Measurements from ENCODE around the gene DDX17.

Gene DDX17

DNA sequence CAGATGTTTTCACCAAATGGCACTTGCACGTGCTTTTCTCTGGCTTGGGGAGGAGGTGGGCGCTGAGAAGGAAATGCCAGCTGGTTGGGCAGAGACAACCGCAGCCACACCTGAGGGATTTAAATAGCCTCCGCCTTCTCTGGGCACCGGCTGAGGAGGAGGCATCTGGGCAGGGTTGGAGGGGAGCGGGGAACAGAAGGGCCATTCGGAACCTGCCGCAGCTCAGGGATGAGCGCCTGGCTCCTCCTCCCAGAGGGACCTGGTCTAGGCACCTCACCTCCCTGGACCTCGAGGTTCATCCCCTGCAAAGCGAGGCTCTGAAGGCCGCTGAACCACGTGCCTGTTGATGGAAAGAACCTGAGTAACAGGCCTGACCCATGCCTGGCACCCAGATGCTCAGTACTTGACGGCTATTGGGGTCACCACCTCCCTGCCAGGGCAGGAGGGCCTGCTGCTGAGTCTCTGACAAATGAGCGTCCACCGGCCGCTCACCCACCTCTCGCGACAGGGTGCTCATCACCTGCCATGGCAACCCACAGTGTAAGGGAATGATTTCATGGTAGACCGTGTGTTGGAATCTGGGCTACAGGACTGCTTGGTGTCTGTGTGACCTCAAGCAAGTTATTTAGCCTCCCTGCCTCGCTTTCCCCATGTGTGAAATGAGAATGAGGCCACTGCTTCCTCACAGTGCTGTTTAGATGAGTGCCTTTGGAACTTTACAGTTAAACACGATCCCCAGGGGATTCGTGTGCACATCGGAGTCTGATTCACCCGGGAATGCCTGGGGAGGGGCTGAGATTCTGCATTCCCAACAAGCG, 40.2 kb downstream of the DDX17 start:
- Histone ChIP-seq H3K4me3 (ENCODE audit: low read length) (no peak overlapping the region), H3K4me1 (ENCODE audit: low read length) (peaks cover 7% of the 10 kb centered on the region; the same call in 1 of the 2 replicates), H2AFZ (ENCODE audit: low read length) (no peak overlapping the region), H3K9me2 (replicated peaks; ENCODE audit: insufficient read depth, low read length) (no peaks in the 10 kb centered on the region), H3K4me2 (ENCODE audit: low read depth, low read length) (no peak overlapping the region), H3K36me3 (replicated peaks; ENCODE audit: insufficient read depth, low read length) (no peaks in the 10 kb centered on the region), H3K27me3 (replicated peaks; ENCODE audit: insufficient read depth, low read length) (peaks cover 41% of the 10 kb centered on the region), H3F3A (ENCODE audit: insufficient read depth, low read length) (no peaks in the 10 kb centered on the region), H3K79me2 (ENCODE audit: low read length) (no peaks in the 10 kb centered on the region), H4K20me1 (ENCODE audit: insufficient read depth, low read length) (no peaks in the 10 kb centered on the region), H3K9me3 (replicated peaks; ENCODE audit: insufficient read depth, low read length) (no peaks in the 10 kb centered on the region), H3K9ac (ENCODE audit: low read length) (no peak overlapping the region), H3K27ac (ENCODE audit: low read length) (no peak overlapping the region)
- TF ChIP-seq EZH2phosphoT487 (IDR thresholded peaks at IDR 0.05; ENCODE audit: low read length) (no peak), EZH2 (optimal IDR thresholded peaks at IDR 0.05; ENCODE audit: low read depth, low read length) (no peak)
- TF ChIP-seq, protein P1, sequence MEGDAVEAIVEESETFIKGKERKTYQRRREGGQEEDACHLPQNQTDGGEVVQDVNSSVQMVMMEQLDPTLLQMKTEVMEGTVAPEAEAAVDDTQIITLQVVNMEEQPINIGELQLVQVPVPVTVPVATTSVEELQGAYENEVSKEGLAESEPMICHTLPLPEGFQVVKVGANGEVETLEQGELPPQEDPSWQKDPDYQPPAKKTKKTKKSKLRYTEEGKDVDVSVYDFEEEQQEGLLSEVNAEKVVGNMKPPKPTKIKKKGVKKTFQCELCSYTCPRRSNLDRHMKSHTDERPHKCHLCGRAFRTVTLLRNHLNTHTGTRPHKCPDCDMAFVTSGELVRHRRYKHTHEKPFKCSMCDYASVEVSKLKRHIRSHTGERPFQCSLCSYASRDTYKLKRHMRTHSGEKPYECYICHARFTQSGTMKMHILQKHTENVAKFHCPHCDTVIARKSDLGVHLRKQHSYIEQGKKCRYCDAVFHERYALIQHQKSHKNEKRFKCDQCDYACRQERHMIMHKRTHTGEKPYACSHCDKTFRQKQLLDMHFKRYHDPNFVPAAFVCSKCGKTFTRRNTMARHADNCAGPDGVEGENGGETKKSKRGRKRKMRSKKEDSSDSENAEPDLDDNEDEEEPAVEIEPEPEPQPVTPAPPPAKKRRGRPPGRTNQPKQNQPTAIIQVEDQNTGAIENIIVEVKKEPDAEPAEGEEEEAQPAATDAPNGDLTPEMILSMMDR (IDR thresholded peaks at IDR 0.05; ENCODE audit: low read length) = no peak
- DNase-seq = no peak

DNA sequence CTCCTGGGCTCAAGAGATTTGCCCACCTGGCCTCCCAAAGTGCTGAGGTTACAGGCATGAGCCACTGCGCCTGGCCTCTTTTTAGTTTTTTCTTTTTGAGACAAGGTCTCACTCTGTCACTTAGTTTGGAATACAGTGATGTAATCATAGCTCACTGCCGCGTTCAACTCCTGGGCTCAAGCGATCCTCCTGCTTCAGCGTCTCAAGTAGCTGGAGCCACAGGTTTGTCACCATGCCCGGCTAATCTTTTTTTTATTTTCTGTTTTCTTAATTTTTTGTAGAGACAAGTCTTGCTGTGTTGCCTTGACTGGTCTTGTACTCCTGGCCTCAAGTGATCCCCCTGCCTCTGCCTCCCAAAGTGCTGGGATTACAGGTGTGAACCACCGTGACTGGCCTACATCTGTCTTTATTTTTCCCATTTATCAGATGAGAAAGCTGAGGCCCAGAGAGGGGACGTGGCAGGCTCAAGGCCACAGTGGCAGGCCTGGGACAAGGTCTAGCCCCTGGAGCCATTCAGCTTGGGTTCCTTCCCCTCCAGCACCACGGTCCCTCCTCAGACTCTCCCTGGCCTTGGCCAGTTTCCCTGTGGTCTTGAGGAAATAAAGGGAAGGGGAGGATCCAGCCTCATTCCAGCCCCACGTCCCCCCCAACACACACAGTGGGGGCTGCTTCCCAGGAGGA, 41.0 kb downstream of the DDX17 start:
- Histone ChIP-seq H3K4me3 (ENCODE audit: low read length) (no peak overlapping the region), H3K9me3 (replicated peaks; ENCODE audit: insufficient read depth, low read length) (no peaks in the 10 kb centered on the region), H4K20me1 (ENCODE audit: insufficient read depth, low read length) (no peaks in the 10 kb centered on the region), H3K27me3 (replicated peaks; ENCODE audit: insufficient read depth, low read length) (peaks cover 48% of the 10 kb centered on the region), H3K9ac (ENCODE audit: low read length) (no peak overlapping the region), H3K9me2 (replicated peaks; ENCODE audit: insufficient read depth, low read length) (no peaks in the 10 kb centered on the region), H2AFZ (ENCODE audit: low read length) (no peak overlapping the region), H3K36me3 (replicated peaks; ENCODE audit: insufficient read depth, low read length) (no peaks in the 10 kb centered on the region), H3K79me2 (ENCODE audit: low read length) (no peaks in the 10 kb centered on the region), H3K4me1 (ENCODE audit: low read length) (peaks cover 7% of the 10 kb centered on the region; the same call in 1 of the 2 replicates), H3K27ac (ENCODE audit: low read length) (no peak overlapping the region), H3K4me2 (ENCODE audit: low read depth, low read length) (no peak overlapping the region), H3F3A (ENCODE audit: insufficient read depth, low read length) (no peaks in the 10 kb centered on the region)
- no peak for DNase-seq
- TF ChIP-seq EZH2phosphoT487 (IDR thresholded peaks at IDR 0.05; ENCODE audit: low read length) = no peak
- TF ChIP-seq, protein P1 (IDR thresholded peaks at IDR 0.05; ENCODE audit: low read length) = no peak
- no peak for TF ChIP-seq EZH2 (optimal IDR thresholded peaks at IDR 0.05; ENCODE audit: low read depth, low read length)

DNA sequence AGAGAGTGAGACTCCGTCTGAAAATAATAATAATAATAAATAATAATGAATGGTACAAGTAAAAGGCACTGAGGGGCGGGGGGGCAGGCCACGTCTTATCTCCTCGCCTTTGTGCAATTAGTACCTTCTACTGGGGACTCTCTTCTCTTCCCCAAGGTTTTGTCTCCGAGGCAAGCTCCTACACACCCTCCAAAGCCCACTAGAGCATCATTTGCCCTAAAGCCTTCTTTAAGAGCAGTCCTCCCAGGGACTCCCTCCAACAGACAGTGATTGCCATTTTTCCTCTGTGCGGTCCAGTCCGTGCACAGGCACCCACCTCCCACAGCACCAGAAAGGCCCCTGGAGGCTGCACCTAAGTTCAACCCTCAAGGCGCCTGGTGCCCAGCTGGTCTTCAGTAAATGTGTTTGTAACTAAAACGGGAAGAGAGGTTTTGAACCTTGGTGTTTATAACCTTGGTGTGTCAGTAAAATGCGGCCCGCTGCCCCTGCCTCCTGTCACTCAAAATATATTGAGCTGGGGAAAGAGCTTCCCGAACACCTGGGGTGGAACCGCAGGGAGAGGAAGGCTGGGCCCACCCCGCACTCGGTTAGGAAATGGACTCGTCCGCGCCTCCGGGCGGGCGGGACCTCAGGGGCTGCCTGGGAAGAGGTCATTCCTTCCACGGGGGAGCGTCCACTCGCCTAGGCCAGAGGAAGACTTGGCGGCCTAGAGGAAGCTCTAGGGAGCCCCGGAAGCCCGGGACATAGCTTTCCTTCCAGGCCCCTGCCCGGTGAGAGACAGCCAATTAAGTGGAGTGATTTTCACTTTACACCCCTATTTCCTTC, 42.9 kb downstream of the DDX17 start:
- Histone ChIP-seq H3K9ac (ENCODE audit: low read length) (no peak overlapping the region), H3K36me3 (replicated peaks; ENCODE audit: insufficient read depth, low read length) (no peaks in the 10 kb centered on the region), H3F3A (ENCODE audit: insufficient read depth, low read length) (no peaks in the 10 kb centered on the region), H3K27ac (ENCODE audit: low read length) (no peak overlapping the region), H3K4me1 (ENCODE audit: low read length) (peaks cover 7% of the 10 kb centered on the region; the same call in 1 of the 2 replicates), H4K20me1 (ENCODE audit: insufficient read depth, low read length) (no peaks in the 10 kb centered on the region), H2AFZ (ENCODE audit: low read length) (no peak overlapping the region), H3K4me3 (ENCODE audit: low read length) (no peak overlapping the region), H3K9me2 (replicated peaks; ENCODE audit: insufficient read depth, low read length) (no peaks in the 10 kb centered on the region), H3K9me3 (replicated peaks; ENCODE audit: insufficient read depth, low read length) (no peaks in the 10 kb centered on the region), H3K4me2 (ENCODE audit: low read depth, low read length) (no peak overlapping the region), H3K79me2 (ENCODE audit: low read length) (no peaks in the 10 kb centered on the region), H3K27me3 (replicated peaks; ENCODE audit: insufficient read depth, low read length) (peaks cover 63% of the 10 kb centered on the region)
- DNase-seq = no peak
- TF ChIP-seq EZH2phosphoT487 (IDR thresholded peaks at IDR 0.05; ENCODE audit: low read length) (no peak), EZH2 (optimal IDR thresholded peaks at IDR 0.05; ENCODE audit: low read depth, low read length) (no peak)
- TF ChIP-seq, protein P1 (IDR thresholded peaks at IDR 0.05; ENCODE audit: low read length) = no peak
